ENCODE data around the gene PET117.
"Not testable (repeated sequence)": the region's sequence is repeated elsewhere in the genome, so short reads cannot be mapped to it uniquely, and the experiment has no call there.

GRCh38 chr20:18088841-18089240 lies 48.8 kb upstream of the PET117 start:
- TF ChIP-seq CTCF (IDR thresholded peaks at IDR 0.05; ENCODE audit: borderline replicate concordance, extremely low read depth, low read length, poor library complexity, severe bottlenecking); EZH2 (IDR thresholded peaks at IDR 0.05; ENCODE audit: borderline replicate concordance, low read depth, low read length, severe bottlenecking): not testable (repeated sequence)
